Activated T-helper 17 cell treated with anti-CD3 and anti-CD28 coated beads, Interleukin-2, amount 50 U/mL, for 72 hours (primary cell): ENCODE measurements around the gene PTPRN2. TPM values are rescaled to one million over a fixed set of nuclear protein-coding genes. Genes with fewer than 3 reads are reported as not detected.

Experiments
- ATAC-seq: fragments of 150-1000 bp; cut with Tn5 transposase; replicated peaks from 2 replicates; pipeline ENCODE4 v1.10.0; 2021; ENCODE audit warnings: mild to moderate bottlenecking, moderate library complexity
- H3K27ac Mint-ChIP-seq: one replicate; pipeline ENCODE4 v1.8.0; 2022; ENCODE audit warnings: mixed read lengths
- H3K27me3 Mint-ChIP-seq: one replicate; pipeline ENCODE4 v1.8.0; 2022; ENCODE audit warnings: mixed read lengths
- H3K36me3 Mint-ChIP-seq: one replicate; pipeline ENCODE4 v1.8.0; 2022; ENCODE audit warnings: low read depth, mild to moderate bottlenecking, mixed read lengths
- H3K4me1 Mint-ChIP-seq: one replicate; pipeline ENCODE4 v1.8.0; 2022; ENCODE audit warnings: mixed read lengths
- H3K4me3 Mint-ChIP-seq: one replicate; pipeline ENCODE4 v1.8.0; 2022; ENCODE audit warnings: mild to moderate bottlenecking, mixed read lengths
- H3K9me3 Mint-ChIP-seq: one replicate; pipeline ENCODE4 v1.8.0; 2022; ENCODE audit warnings: mixed read lengths
- total RNA-seq, 2 donors: library from RNA; stranded (reverse); gene quantifications; one replicate each; pipeline ENCODE4 v1.2.3, GENCODE V29; 2022

PTPRN2 gene
- total RNA-seq, 2 donors from 2014 or later, result 0.48 to 1.4 TPM

- H3K27ac Mint-ChIP-seq, result no peak overlapping the region
- peaks cover 3% of the 10 kb centered on the region for H3K27me3 Mint-ChIP-seq
- no peak for ATAC-seq
- H3K36me3 Mint-ChIP-seq, result no peaks in the 10 kb centered on the region
- H3K4me3 Mint-ChIP-seq, result no peak overlapping the region
- no peaks in the 10 kb centered on the region for H3K9me3 Mint-ChIP-seq
- no peaks in the 10 kb centered on the region for H3K4me1 Mint-ChIP-seq
Measured at GRCh38 chr7:157523766-157524421, 1063.7 kb downstream of the PTPRN2 start.

- H3K4me3 Mint-ChIP-seq, result no peak overlapping the region
- H3K27ac Mint-ChIP-seq, result no peak overlapping the region
- no peak for ATAC-seq
- no peaks in the 10 kb centered on the region for H3K36me3 Mint-ChIP-seq
- no peaks in the 10 kb centered on the region for H3K4me1 Mint-ChIP-seq
- H3K9me3 Mint-ChIP-seq, result no peaks in the 10 kb centered on the region
- H3K27me3 Mint-ChIP-seq, result peaks cover 3% of the 10 kb centered on the region
Measured at GRCh38 chr7:157523371-157523765, 1064.3 kb downstream of the PTPRN2 start.

GRCh38 chr7:157522954-157523353 is 1064.7 kb downstream of the PTPRN2 start:
- H3K4me1 Mint-ChIP-seq, result no peaks in the 10 kb centered on the region
- H3K36me3 Mint-ChIP-seq, result no peaks in the 10 kb centered on the region
- H3K27me3 Mint-ChIP-seq, result peaks cover 3% of the 10 kb centered on the region
- H3K9me3 Mint-ChIP-seq, result no peaks in the 10 kb centered on the region
- ATAC-seq, result no peak
- no peak overlapping the region for H3K4me3 Mint-ChIP-seq
- no peak overlapping the region for H3K27ac Mint-ChIP-seq

- no peak for ATAC-seq
- H3K4me1 Mint-ChIP-seq, result no peaks in the 10 kb centered on the region
- no peaks in the 10 kb centered on the region for H3K9me3 Mint-ChIP-seq
Measured at GRCh38 chr7:157522189-157522588, 1065.4 kb downstream of the PTPRN2 start.

GRCh38 chr7:157521752-157522151 is 1065.9 kb downstream of the PTPRN2 start:
- Mint-ChIP-seq H3K9me3 (no peaks in the 10 kb centered on the region), H3K4me3 (no peak overlapping the region), H3K27ac (no peak overlapping the region), H3K4me1 (no peaks in the 10 kb centered on the region), H3K36me3 (no peaks in the 10 kb centered on the region), H3K27me3 (peaks cover 3% of the 10 kb centered on the region)
- no peak for ATAC-seq

More at GRCh38 chr7:157522189-157522588, 1065.4 kb downstream of the PTPRN2 start:
- H3K27ac Mint-ChIP-seq, result no peak overlapping the region
- H3K36me3 Mint-ChIP-seq, result no peaks in the 10 kb centered on the region
- H3K27me3 Mint-ChIP-seq, result peaks cover 3% of the 10 kb centered on the region
- H3K4me3 Mint-ChIP-seq, result no peak overlapping the region

GRCh38 chr7:157521061-157521731 is 1066.4 kb downstream of the PTPRN2 start:
- peaks cover 3% of the 10 kb centered on the region for H3K27me3 Mint-ChIP-seq
- ATAC-seq, result no peak
- no peaks in the 10 kb centered on the region for H3K4me1 Mint-ChIP-seq
- no peak overlapping the region for H3K4me3 Mint-ChIP-seq
- no peaks in the 10 kb centered on the region for H3K9me3 Mint-ChIP-seq
- H3K27ac Mint-ChIP-seq, result no peak overlapping the region
- no peaks in the 10 kb centered on the region for H3K36me3 Mint-ChIP-seq

GRCh38 chr7:157520249-157520648 is 1067.4 kb downstream of the PTPRN2 start:
- Mint-ChIP-seq H3K27me3 (peaks cover 3% of the 10 kb centered on the region), H3K9me3 (no peaks in the 10 kb centered on the region), H3K4me3 (no peak overlapping the region), H3K4me1 (no peaks in the 10 kb centered on the region), H3K36me3 (no peaks in the 10 kb centered on the region), H3K27ac (no peak overlapping the region)
- no peak for ATAC-seq

- Mint-ChIP-seq H3K36me3 (no peaks in the 10 kb centered on the region), H3K27ac (no peak overlapping the region), H3K4me1 (no peaks in the 10 kb centered on the region), H3K4me3 (no peak overlapping the region), H3K9me3 (no peaks in the 10 kb centered on the region), H3K27me3 (peaks cover 2% of the 10 kb centered on the region)
- no peak for ATAC-seq
Measured at GRCh38 chr7:157519798-157520244, 1067.8 kb downstream of the PTPRN2 start.

- no peaks in the 10 kb centered on the region for H3K9me3 Mint-ChIP-seq
Measured at GRCh38 chr7:157519246-157519645, 1068.4 kb downstream of the PTPRN2 start.

GRCh38 chr7:157518514-157519175 is 1069.0 kb downstream of the PTPRN2 start:
- Mint-ChIP-seq H3K27ac (no peak overlapping the region), H3K36me3 (no peaks in the 10 kb centered on the region), H3K9me3 (no peaks in the 10 kb centered on the region), H3K4me1 (no peaks in the 10 kb centered on the region), H3K27me3 (no peaks in the 10 kb centered on the region), H3K4me3 (no peak overlapping the region)
- ATAC-seq, result no peak

More at GRCh38 chr7:157519246-157519645, 1068.4 kb downstream of the PTPRN2 start:
- Mint-ChIP-seq H3K4me3 (no peak overlapping the region), H3K27ac (no peak overlapping the region), H3K4me1 (no peaks in the 10 kb centered on the region), H3K36me3 (no peaks in the 10 kb centered on the region), H3K27me3 (no peaks in the 10 kb centered on the region)
- no peak for ATAC-seq

GRCh38 chr7:157517782-157518513 is 1069.7 kb downstream of the PTPRN2 start:
- H3K36me3 Mint-ChIP-seq, result no peaks in the 10 kb centered on the region
- no peaks in the 10 kb centered on the region for H3K27me3 Mint-ChIP-seq
- no peaks in the 10 kb centered on the region for H3K4me1 Mint-ChIP-seq
- H3K27ac Mint-ChIP-seq, result no peak overlapping the region
- H3K9me3 Mint-ChIP-seq, result no peaks in the 10 kb centered on the region
- ATAC-seq, result no peak
- H3K4me3 Mint-ChIP-seq, result no peak overlapping the region

- no peaks in the 10 kb centered on the region for H3K27me3 Mint-ChIP-seq
- no peaks in the 10 kb centered on the region for H3K36me3 Mint-ChIP-seq
- H3K4me3 Mint-ChIP-seq, result no peak overlapping the region
- no peaks in the 10 kb centered on the region for H3K9me3 Mint-ChIP-seq
- H3K4me1 Mint-ChIP-seq, result no peaks in the 10 kb centered on the region
- no peak overlapping the region for H3K27ac Mint-ChIP-seq
- no peak for ATAC-seq
Measured at GRCh38 chr7:157516911-157517781, 1070.5 kb downstream of the PTPRN2 start.

GRCh38 chr7:157516311-157516710 is 1071.3 kb downstream of the PTPRN2 start:
- Mint-ChIP-seq H3K36me3 (no peaks in the 10 kb centered on the region), H3K9me3 (no peaks in the 10 kb centered on the region)

More at GRCh38 chr7:157516311-157516710, 1071.3 kb downstream of the PTPRN2 start:
- H3K27me3 Mint-ChIP-seq, result no peaks in the 10 kb centered on the region
- no peaks in the 10 kb centered on the region for H3K4me1 Mint-ChIP-seq
- no peak overlapping the region for H3K27ac Mint-ChIP-seq
- ATAC-seq, result no peak
- H3K4me3 Mint-ChIP-seq, result no peak overlapping the region
